ENCODE data around the gene BOK.

DNA sequence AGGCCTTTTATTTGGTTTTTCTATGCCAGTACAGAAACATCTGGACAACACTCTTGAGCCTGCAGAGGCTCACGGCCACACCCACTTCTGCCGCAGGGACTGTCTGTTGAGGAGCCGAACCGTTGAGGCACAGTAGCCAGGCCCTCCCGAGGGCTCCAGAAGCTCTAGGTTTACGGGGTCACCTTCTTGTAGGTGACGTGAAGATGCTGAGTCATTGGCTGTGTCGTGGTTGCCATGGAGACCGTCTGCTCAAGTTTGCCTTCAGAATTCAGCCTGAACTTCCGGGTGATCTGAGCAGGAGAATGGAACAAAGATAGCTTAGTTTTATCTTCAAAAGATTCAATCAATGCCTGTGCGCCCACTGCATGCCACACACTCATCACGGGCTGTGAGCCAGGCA is 25.9 kb downstream of the BOK start:
- TF ChIP-seq, protein P1, sequence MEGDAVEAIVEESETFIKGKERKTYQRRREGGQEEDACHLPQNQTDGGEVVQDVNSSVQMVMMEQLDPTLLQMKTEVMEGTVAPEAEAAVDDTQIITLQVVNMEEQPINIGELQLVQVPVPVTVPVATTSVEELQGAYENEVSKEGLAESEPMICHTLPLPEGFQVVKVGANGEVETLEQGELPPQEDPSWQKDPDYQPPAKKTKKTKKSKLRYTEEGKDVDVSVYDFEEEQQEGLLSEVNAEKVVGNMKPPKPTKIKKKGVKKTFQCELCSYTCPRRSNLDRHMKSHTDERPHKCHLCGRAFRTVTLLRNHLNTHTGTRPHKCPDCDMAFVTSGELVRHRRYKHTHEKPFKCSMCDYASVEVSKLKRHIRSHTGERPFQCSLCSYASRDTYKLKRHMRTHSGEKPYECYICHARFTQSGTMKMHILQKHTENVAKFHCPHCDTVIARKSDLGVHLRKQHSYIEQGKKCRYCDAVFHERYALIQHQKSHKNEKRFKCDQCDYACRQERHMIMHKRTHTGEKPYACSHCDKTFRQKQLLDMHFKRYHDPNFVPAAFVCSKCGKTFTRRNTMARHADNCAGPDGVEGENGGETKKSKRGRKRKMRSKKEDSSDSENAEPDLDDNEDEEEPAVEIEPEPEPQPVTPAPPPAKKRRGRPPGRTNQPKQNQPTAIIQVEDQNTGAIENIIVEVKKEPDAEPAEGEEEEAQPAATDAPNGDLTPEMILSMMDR (IDR thresholded peaks at IDR 0.05) = no peak
- TF ChIP-seq POLR2A (IDR thresholded peaks at IDR 0.05) = no peak
